Sciatic nerve (tissue), 2 donors: Measurements from ENCODE around the gene HMGCS1. TPM values are rescaled to one million over a fixed set of nuclear protein-coding genes. Genes with fewer than 3 reads are reported as not detected.
"Not testable (repeated sequence)": the region's sequence is repeated elsewhere in the genome, so short reads cannot be mapped to it uniquely, and the experiment has no call there.

ENCODE experiments used
- ATAC-seq: fragments of 200-7000 bp; cut with Tn5 transposase; one replicate; pipeline ENCODE4 v1.9.1; 2020; ENCODE audit warnings: mild to moderate bottlenecking, moderate library complexity
- DNase-seq: peaks from one replicate; pipeline ENCODE4 v3.0.0-alpha.2; 2020; ENCODE audit warnings: low spot score
- intact Hi-C: fragments of 100-400 bp; cut with DNase I; formaldehyde crosslinking; loops from one replicate; pipeline ENCODE4 v1.14.2; 2022
- total RNA-seq: library from RNA; stranded (reverse); fragmentation: NEBNext Ultra II Directional; extraction: Animal tissue kit (Norgen Biotek cat#: 25700); gene quantifications from one replicate; pipeline ENCODE4 v1.2.1, GENCODE V29; 2021
- donor health status: DM: no; HTN: no; CAD: no.
- donor health status: DM: no; HTN: no; CAD: no.

HMGCS1 gene
- total RNA-seq = 115 TPM

DNA sequence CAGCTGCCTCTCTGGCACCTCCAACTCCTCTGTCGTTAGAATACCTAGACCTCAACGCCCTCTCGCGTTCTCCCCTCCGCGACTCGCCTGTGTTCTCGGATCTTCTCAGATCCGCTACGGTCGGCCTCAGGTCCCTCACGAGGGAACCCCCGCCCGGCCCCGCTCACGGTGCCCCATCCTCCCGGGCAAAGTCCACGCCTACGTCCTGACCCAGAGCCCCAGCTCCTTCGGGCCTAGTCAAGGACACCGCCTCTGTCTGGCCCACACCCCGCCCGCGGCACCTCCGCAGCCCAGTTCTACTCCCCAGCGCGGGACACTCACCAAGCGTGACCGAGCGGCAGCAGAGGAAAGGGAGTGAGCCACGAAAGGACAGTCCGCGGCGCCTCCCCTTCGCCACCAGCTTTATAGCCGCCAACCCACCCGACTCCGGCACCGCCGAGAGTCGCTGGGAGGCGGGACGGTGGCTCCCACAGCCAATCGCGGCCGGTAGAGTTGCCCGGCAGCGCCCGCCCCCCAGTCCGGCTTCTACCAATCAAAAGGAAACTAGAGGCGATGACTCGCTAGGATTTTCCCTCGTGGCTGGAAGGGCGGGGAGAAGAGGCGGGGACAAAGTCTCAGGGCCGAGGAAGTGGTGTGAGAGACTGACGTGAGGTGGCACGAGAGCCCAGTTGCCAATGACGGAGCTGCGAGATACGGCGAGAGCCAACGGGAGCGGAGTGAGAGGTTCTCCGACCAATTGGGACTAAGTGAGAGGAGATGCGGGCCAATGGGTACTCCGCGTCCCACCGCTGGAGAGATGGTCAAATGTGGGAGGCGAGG lies at the start of gene HMGCS1:
HMGCS1 (minus strand) TSS at position 378 of the 819 bp plus-strand sequence. CDS start 14,447 bp downstream, outside the sequence.
- intact Hi-C loops = no loop called here
- ATAC-seq (peak; percentile 99), DNase-seq (peak; percentile 99)

DNA sequence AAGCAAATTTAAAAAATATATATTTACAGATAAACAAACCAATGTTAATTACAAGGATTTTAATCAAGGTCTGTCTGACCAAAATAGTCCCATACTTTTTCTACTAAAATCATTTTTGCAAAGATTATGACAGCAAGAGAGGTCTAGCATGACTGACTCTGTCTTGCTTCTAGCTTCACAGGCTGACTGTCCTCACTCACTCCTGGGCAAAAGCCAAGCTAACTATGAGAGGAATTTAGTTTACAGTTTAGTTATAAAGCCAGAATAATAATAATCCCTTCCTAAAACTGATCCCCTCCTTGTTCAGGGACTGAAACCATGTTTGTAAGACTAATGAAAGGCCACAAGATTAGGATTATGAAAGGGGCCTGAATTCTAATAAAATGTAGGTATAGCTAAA lies 45.5 kb upstream of the HMGCS1 start:
- ATAC-seq (no peak), DNase-seq (no peak)
- intact Hi-C loops = no loop called here

DNA sequence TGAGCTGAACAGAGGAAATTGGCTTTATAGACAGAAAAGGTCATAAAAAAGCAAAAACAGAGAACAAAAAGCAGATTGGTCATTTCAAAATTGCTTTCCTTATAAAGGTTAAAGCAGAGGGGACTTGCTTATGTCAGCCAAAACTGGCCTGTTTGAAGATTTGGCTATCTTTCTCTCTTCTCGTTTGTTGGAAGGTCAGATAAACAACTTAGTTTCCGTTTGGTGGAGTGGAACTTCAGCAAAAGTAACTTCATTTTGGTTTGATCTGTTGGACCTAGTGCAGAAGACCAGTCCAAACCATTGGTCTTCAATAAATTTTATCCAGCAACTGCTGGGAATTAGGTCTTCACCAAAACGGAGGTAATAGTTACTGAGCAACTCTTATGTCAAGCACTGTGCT lies 45.1 kb upstream of the HMGCS1 start:
- intact Hi-C loops = no loop called here
- ATAC-seq (no peak), DNase-seq (no peak)

DNA sequence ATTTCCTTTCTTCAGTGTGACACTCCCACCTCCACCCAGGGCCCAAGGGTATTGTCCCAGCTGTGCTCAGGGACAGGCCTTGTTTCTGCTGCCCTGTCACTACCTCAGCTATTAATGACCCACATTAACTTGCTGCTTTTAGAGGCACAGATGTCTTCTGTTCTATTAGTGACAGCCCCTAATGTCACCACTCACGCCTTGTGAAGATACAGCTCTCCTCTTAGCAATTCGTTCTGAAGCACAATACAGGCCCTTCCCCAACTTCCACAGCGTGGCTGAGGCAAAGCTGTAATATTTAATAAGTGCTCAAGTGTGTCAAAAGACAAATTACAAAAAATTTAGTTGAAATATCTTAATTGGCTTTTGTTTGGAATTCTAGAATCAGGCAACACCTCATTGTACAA lies 44.7 kb upstream of the HMGCS1 start:
- DNase-seq (no peak), ATAC-seq (no peak)
- intact Hi-C loops = no loop called here

DNA sequence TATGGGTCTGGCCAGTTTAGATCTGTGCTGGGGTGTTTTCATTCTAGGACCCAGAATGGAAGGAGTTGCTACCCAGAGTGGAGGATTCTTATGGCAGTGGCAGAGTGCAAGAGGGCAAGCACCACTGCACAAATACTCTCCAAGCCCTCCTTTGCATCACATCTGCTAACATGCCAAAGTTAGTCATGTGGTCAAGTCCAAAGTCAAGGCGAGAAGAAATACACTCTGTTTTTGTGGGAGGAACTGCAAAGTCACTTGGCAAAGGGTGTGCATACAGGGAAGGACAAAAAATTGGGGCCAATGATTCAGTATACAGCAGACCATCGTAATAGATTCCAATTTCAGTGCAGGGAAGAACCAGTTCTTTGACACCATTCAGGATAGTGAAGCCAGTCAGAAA lies 43.9 kb upstream of the HMGCS1 start:
- DNase-seq (no peak), ATAC-seq (no peak)
- intact Hi-C loops = no loop called here

DNA sequence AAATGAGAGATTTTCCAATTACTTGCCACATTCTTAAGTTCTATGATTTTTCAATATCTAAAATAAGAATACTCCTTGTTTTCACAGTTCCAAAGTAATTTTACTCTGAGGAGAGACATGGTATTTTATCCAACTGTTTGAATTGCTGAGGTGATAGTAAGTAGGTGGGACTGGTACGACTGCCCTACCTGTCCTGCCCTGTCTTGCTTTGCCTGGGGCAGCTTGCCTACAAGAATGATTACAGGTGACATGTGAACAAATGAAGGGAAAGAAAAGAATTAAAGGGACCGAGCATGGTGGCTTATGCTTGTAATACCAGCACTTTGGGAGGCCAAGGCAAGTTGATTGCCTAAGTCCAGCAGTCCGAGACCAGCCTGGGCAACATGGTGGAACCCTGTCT lies 41.6 kb upstream of the HMGCS1 start:
- DNase-seq = no peak
- no peak for ATAC-seq
- intact Hi-C loops = no loop called here

DNA sequence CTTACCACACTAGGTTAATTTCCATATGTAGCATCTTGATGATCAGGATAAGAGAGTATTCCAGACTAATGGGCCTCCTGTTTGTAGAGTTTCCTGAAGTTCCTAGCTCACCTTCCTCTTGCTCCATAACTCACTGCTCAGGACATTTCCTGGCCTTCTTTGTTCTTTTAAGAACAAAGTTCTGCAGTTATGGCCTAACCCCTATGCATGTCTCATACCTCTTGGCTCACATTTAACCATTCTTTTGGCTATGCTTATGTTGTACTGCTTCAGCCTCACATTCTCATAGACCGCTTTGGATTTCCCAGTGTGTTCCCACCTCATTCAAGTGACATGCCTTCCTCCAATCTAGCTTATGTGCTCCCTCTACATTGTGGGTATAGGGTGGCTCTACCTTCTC lies 40.5 kb upstream of the HMGCS1 start:
- DNase-seq (no peak), ATAC-seq (no peak)
- intact Hi-C loops = no loop called here

DNA sequence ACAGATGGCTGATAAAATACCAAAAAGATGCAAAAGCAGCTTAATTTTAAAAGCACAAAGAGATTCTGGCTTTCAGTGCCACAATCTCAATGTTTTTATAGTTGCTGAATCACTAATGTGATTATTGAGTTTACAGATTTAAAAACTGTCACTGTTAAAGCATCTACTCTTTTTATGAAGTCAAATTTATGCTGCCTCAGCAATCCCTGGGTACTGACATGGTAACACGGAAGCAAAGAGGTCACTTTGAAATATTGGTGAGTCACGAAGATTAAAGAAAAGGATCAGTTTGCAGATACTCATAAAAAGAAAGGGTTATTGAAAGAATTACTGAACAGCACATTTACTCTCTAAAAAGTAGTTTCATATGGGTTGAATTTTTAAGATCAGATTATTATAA lies 39.7 kb upstream of the HMGCS1 start:
- DNase-seq (no peak), ATAC-seq (no peak)
- intact Hi-C loops = no loop called here

DNA sequence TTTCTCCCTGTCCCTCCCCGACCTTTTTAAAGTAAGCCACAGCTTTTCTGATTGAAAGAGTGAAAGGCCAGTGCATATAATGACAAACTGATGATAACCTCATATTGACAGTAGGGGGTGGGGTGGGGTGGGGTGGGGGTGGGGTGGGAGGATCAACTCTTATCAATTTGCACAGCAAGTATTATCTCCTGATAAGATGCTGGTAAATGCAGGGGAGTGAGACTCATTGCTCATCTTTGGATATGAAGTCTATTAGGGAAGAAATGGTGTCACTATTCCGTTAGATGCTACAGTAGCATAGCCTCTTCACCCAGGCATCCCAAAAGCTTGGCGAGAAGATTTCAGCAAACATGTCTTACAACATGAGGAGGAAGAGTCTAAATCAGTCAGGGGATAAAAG lies 38.9 kb upstream of the HMGCS1 start:
- DNase-seq = no peak
- intact Hi-C loops = no loop called here
- no peak for ATAC-seq

DNA sequence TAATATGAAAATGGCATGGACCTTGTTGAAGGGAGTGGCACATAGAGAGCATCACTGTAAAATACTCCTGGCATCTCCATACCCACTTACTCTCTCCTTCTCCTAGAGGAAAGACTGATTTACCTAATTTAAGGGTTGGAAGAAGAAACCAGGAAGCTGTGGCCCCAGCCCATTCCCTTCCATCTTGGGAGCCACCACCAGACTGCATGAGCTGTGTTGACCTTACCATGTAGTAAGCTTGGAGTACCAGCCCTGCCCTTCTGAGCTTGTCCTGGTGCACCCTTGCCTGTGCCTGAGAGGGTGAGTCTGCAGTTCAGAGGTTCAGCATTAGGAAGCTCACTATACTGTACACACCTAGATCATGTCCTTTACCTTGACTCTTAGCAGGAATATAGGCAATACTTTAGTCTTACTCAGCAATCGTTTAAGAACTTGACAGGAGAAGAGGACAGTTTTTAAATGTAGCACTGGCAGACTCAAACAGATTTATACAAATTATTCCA lies 35.7 kb upstream of the HMGCS1 start:
- DNase-seq (no peak), ATAC-seq (no peak)
- intact Hi-C loops = no loop called here

DNA sequence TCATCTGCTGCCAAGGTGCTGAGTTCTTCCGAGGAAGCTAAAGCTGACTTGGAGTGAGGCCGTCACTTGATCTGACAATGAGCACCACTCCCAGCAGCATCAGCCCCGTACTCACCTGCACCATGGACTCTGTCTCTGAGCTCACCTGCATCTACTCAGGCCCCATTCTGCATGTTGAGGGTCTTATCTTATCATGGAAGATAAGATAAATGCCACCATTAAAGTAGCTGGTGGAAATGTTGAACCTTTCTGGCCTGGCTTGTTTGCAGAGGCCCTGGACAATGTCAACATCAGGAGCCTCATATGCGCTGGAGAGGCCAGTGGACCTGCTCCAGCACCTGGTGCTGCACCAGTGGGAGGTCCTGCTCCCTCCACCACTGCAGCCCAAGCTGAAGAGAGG lies 35.0 kb upstream of the HMGCS1 start:
- intact Hi-C loops = no loop called here
- DNase-seq (no peak), ATAC-seq (no peak)

DNA sequence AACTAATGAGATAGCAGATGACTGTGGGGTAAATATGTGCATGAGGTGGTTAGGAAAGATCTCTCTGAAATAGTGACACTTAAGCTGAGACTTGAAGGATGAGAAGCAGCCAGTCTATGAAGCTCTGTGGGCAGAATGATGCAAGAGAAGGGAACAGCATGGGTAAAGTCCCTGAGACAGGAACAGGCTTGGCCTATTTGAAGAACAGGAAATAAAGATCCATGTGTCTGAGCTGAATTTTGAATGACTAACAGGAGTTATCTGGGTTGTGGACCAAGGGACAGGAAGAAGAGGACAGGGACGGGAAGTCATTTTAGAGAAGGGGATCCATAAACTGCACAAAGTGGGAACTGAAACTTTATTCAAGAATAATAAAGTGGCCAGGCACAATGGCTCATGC lies 25.6 kb upstream of the HMGCS1 start:
- intact Hi-C loops = no loop called here
- DNase-seq = no peak
- ATAC-seq = peak; percentile 30

DNA sequence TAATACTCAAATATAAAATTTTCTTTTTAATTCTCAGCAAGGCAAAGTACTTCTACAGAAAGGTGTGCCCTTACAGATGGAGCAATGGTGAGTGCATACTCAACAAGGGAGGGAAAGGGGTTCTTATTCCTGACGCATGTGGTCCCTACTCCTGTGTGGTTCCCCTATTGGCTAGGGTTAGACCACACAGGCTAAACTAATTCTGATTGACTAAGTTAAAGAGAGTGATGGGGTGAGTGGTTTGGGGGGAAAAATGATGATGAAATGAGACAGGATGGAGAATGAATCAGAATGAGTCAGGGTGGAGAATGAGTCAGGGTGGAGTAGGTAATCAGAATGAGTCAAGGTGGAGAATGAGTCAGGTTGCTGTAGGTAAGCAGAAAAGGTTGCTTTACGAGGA lies 22.9 kb upstream of the HMGCS1 start:
- intact Hi-C loops = no loop called here
- ATAC-seq (no peak), DNase-seq (no peak)

DNA sequence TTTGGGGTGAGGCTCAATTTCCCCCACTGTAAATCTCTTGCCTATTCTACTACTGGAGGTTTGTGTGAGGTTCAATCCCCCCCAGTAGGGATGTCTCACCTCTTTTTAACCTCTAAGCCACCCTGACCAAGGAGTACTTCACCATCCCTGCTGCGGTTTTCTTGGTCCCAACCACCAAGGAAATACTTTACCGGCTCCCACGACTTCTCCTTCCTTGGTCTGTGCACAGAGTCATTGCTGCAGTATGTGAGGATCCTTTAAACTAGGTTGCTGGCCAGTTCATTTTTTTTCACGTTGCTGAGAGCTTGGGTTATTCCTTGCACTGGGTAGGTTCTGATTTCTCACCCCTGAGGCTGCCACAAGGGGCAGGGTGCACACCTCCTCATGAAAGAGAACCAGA lies 22.5 kb upstream of the HMGCS1 start:
- intact Hi-C loops = no loop called here
- no peak for ATAC-seq
- no peak for DNase-seq

DNA sequence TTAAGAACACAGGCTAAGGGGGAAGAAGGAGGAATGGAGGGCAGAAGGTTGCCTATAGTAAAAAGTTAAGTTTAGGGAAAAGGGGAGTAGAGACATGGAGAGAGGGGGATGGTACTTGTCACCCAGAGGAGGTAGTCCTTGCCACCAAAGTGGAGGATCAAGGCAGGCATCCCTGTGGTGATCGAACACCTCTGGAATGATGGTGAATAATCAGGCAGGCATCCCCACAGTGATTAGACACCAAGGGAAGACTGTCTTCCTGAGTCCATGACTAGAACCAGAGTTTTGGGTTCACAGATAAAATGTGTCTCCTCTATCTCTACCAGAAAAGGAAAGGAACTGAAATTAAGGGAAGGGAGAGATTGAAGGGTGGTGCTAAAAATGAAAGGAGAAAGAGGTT lies 19.2 kb upstream of the HMGCS1 start:
- ATAC-seq = no peak
- intact Hi-C loops = no loop called here
- DNase-seq = no peak

DNA sequence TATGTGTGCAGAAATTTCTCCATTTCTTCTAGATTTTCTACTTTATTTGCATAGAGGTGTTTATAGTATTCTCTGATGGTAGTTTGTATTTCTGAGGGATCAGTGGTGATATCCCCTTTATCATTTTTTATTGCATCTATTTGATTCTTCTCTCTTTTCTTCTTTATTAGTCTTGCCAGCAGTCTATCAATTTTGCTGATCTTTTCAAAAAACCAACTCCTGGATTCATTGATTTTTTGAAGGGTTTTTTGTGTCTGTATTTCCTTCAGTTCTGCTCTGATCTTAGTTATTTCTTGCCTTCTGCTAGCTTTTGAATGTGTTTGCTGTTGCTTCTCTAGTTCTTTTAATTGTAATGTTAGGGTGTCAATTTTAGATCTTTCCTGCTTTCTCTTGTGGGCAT lies 12.4 kb upstream of the HMGCS1 start:
- DNase-seq, intact Hi-C loops, ATAC-seq: not testable (repeated sequence)

DNA sequence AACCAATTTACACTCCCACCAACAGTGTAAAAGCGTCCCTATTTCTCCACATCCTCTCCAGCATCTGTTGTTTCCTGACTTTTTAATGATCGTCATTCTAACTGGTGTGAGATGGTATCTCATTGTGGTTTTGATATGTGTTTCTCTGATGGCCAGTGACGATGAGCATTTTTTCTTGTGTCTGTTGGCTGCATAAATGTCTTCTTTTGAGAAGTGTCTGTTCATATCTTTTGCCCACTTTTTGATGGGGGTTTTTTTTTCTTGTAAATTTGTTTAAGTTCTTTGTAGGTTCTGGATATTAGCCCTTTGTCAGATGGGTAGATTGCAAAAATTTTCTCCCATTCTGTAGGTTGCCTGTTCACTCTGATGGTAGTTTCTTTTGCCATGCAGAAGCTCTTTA lies 10.3 kb upstream of the HMGCS1 start:
- DNase-seq, ATAC-seq, intact Hi-C loops: not testable (repeated sequence)

DNA sequence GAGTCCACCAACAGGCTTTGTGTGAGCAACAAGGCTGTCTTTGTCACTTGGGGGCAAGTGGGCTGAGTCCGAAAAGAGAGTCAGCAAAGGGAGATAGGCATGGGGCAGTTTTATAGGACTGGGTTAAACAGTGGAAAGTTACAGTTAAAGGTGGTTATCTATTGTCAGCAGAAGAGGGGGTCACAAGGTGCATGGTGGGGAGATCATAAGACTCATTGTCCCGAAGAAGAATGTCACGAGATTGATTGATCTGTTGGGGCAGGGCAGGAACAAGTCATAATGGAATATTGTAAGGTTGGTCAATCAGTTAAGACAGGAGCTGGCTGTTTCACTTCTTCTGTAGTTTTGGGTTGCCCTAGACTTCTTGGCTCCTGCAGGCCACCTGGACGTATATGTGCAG lies 7.6 kb upstream of the HMGCS1 start:
- intact Hi-C loops = no loop called here
- DNase-seq = no peak
- ATAC-seq = no peak

DNA sequence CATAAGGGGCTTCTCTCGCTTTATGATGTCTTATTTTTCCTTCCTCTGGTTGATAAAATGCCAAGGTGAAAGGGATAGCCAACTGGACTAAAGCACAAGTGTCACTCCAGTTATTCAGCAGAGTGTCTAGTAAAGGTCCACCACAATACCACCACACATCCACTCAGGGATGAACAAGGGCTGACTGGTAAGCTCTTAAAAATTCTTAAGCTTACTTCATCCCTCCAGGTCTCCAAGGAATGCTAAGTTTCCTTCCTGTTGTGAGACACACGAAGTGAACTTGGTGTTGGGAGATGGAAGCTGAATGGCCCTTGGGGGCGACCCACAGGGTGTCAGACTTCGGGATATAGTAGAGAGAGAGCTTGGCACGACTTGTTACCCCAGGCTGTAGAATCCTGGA lies 3.2 kb upstream of the HMGCS1 start:
- DNase-seq (no peak), ATAC-seq (no peak)
- intact Hi-C loops = no loop called here

DNA sequence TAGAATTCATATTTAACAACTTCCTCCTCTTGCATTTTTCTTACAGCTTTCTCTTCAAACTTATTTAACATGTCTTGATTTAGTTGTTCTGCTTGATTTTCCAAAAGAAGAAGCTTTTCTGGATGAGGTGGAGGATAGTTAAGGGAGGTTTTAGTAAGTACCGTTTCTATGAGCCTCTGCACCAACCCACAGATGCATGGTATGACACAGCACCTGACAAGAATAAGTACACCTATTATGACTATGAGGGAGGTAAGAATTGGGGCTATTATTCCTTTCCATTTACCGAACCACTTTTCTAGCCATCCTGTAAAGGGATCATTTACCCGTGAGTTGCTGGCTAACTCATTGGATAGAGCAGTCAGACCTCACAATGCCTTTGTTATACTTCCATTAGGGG lies 2.5 kb upstream of the HMGCS1 start:
- no peak for ATAC-seq
- intact Hi-C loops = no loop called here

DNA sequence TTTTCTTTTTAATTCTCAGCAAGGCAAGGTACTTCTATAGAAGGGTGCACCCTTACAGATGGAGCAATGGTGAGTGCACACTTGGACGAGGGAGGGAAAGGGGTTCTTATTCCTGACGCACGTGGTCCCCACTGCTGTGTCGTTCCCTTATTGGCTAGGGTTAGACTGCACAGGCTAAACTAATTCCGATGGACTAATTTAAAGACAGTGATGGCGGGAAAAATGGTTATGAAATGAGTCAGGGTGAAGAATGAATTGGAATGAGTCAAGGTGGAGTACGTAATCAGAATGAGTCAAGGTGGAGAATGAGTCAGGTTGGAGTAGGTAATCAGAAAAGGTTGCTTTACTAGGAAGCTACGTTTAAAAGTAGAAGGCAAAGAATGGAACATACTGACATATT lies 2.1 kb upstream of the HMGCS1 start:
- intact Hi-C loops = no loop called here
- ATAC-seq = no peak
- no peak for DNase-seq

More for the DNA sequence above, 2.5 kb upstream of the HMGCS1 start:
- DNase-seq = no peak
